Smooth muscle cell of the umbilical artery (primary cell): ENCODE results near the gene RSRC2. TPM values are rescaled to one million over a fixed set of nuclear protein-coding genes. Genes with fewer than 3 reads are reported as not detected.

Experiments
- total RNA-seq: library from RNA; depleted of rRNA; stranded (reverse); fragments of >200 nt; gene quantifications from 2 replicates; pipeline ENCODE4 v1.2.3, GENCODE V29; 2014

RSRC2 gene
- 45.2 and 49.6 TPM in 2 replicates for total RNA-seq

GRCh38 chr12:122526683-122527477, at the start of gene RSRC2, which contains the start of gene KNTC1:
Gene RSRC2, minus strand, starts transcription at chr12:122526936. Its CDS starts 83 bp downstream, at chr12:122526853.
Gene KNTC1, plus strand, starts transcription at chr12:122527249. Its CDS starts 2,815 bp downstream, at chr12:122530064.

GRCh38 chr12:122500685-122501488, 25.8 kb downstream of the RSRC2 start, which contains the start of gene ZCCHC8:
Gene ZCCHC8, minus strand, starts transcription at chr12:122500932. Its CDS starts 92 bp downstream, at chr12:122500840.

Other genes with a start within 250 kb of the RSRC2 start
- gene CLIP1, start 104.3 kb downstream of the RSRC2 start, total RNA-seq = 63.5 and 65.4 TPM in 2 replicates
- 11.9 and 15.8 TPM in 2 replicates for gene ZCCHC8, start 26.0 kb downstream of the RSRC2 start, total RNA-seq
- 8.6 and 25.7 TPM in 2 replicates for gene KNTC1, start 313 bp upstream of the RSRC2 start, total RNA-seq
- not detected in 2 replicates for gene HCAR2, start 176.4 kb upstream of the RSRC2 start, total RNA-seq
- gene HCAR3, start 189.9 kb upstream of the RSRC2 start, total RNA-seq = not detected in 2 replicates
- not detected in 2 replicates for gene HCAR1, start 203.9 kb upstream of the RSRC2 start, total RNA-seq
- gene DENR, start 225.9 kb upstream of the RSRC2 start, total RNA-seq = 26.1 and 36.2 TPM in 2 replicates
- gene CCDC62, start 247.6 kb upstream of the RSRC2 start, total RNA-seq = 0.89 and 0.97 TPM in 2 replicates